Stimulated activated naive CD8-positive, alpha-beta T cell treated with anti-CD3 and anti-CD28 coated beads, Interleukin-15, Interleukin-2, amounts not matched to agents 100 ng/mL and 50 ng/mL, for 24 hours (primary cell): Measurements from ENCODE around the gene USP13.

ENCODE experiments used
- H3K27ac Mint-ChIP-seq: one replicate; pipeline ENCODE4 v1.8.0; 2021; ENCODE audit warnings: mild to moderate bottlenecking, mixed read lengths
- H3K27me3 Mint-ChIP-seq: one replicate; pipeline ENCODE4 v1.8.0; 2021; ENCODE audit warnings: mixed read lengths
- H3K36me3 Mint-ChIP-seq: one replicate; pipeline ENCODE4 v1.8.0; 2021; ENCODE audit warnings: low read depth, mixed read lengths
- H3K4me1 Mint-ChIP-seq: one replicate; pipeline ENCODE4 v1.8.0; 2021; ENCODE audit warnings: low read depth, mixed read lengths
- H3K4me3 Mint-ChIP-seq: one replicate; pipeline ENCODE4 v1.8.0; 2021; ENCODE audit warnings: mild to moderate bottlenecking, mixed read lengths
- H3K9me3 Mint-ChIP-seq: one replicate; pipeline ENCODE4 v1.8.0; 2021; ENCODE audit warnings: mixed read lengths

The USP13 gene

DNA sequence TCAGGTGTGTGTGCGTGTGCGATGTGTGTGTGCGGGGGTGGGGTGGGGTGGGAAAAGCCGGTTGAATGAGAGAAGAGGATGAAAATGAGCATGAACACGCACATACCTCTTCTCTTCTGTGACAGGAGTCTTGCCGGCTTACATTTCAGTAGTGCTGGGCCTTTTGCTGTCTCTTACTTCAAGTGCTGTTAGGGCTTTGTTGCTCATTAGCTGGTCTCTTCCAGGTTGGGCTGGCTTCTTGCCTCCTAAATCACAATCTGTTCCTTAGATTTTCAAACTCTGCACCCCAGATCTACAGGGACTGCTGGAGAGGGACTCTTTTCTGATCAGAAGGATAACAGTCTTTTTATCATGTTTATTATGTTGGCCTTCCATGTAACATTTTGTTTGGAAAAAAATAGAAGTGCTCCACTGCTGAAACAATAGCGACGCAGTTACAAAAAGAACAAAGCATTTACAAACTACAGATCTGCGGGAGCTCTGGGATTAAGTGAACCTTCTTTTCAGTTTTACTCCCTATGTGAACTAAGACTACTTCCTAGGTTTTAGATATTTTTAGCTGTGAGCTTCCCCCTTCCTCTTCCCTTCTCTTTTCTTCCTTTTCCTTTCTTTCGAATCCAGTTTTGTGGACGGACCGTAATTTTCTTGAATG, 48.5 kb downstream of the USP13 start:
- Mint-ChIP-seq H3K27ac (no peak overlapping the region), H3K4me3 (no peak overlapping the region), H3K36me3 (peaks cover 17% of the 10 kb centered on the region), H3K27me3 (no peaks in the 10 kb centered on the region), H3K4me1 (peaks cover 3% of the 10 kb centered on the region), H3K9me3 (no peaks in the 10 kb centered on the region)

DNA sequence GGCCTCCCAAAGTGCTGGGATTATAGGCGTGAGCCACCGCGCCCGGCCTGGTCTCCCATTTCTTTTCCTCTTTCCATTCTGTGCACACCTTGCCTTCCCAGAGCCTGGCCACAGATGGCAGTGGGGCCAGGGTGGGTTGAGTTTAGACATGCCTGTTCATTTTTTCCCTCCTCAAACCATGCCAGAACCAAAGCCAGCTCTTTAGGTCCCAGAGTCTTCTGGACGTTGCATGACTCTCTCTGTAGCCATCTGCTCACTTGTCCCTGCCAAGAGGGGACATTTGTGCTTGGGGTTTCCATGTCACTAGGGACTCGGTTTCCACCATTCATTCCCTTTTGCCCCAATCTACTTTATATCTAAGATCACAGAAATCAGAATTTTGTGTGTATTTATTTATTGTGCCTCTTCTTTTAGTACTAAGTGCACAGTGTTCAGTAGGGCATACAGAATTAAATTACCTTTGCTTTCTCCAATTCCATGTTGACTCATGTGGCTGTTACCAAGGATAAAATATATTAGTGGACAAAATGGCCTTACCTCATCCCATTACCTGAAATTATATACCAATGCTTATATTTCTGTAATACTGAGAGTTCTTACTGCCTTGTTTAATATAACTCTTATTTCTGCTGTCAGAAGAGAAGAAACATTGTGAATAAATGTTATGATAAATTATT, 49.6 kb downstream of the USP13 start:
- Mint-ChIP-seq H3K27me3 (no peaks in the 10 kb centered on the region), H3K4me3 (no peak overlapping the region), H3K4me1 (peaks cover 3% of the 10 kb centered on the region), H3K36me3 (peaks cover 19% of the 10 kb centered on the region), H3K27ac (no peak overlapping the region), H3K9me3 (no peaks in the 10 kb centered on the region)

GRCh38 chr3:179703816-179704215, 51.0 kb downstream of the USP13 start:
- no peaks in the 10 kb centered on the region for H3K27me3 Mint-ChIP-seq
- H3K27ac Mint-ChIP-seq, result no peak overlapping the region
- H3K9me3 Mint-ChIP-seq, result no peaks in the 10 kb centered on the region
- no peaks in the 10 kb centered on the region for H3K4me1 Mint-ChIP-seq
- no peak overlapping the region for H3K4me3 Mint-ChIP-seq
- peaks cover 29% of the 10 kb centered on the region for H3K36me3 Mint-ChIP-seq

DNA sequence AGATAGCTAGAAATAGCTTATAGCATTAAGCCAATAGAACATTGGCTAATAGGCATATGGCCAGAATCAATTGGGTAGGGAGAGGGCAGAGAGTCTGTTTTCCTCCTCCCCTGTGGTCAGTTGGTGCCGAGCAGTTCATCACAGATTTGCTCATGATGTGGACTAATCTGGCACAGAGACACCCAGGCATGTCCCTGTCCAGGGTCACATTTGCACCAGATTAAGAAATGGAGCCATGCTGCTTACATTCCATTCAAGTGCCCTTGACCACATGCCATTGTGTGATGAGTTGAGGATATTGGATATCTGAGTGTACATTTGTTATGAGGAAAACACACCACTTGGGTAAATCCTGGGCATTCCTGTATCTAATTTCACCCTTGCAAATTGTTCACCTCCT, 53.4 kb downstream of the USP13 start:
- H3K4me3 Mint-ChIP-seq, result no peak overlapping the region
- H3K4me1 Mint-ChIP-seq, result no peaks in the 10 kb centered on the region
- H3K27ac Mint-ChIP-seq, result no peak overlapping the region
- no peaks in the 10 kb centered on the region for H3K27me3 Mint-ChIP-seq
- H3K9me3 Mint-ChIP-seq, result no peaks in the 10 kb centered on the region
- H3K36me3 Mint-ChIP-seq, result peaks cover 40% of the 10 kb centered on the region

DNA sequence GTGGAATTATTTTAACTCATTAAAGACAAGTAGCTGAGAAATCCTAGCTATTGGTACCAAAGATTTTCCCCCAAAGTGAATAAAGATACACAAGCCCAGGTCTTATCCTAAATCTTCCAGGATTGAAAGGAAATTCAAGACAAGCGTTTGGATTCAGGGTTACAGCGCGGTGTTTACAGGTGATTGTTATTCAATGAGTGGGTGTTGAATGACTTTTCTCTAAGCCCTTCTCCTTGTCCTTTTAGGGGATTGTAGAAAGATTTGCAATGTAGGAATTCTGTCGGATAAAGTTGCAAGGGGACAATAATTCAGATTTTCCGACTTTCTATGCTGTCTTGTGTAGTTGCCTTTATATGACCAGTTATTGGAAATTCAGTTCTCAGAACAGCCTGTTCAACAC, 57.2 kb downstream of the USP13 start:
- no peak overlapping the region for H3K4me3 Mint-ChIP-seq
- no peaks in the 10 kb centered on the region for H3K27me3 Mint-ChIP-seq
- no peaks in the 10 kb centered on the region for H3K4me1 Mint-ChIP-seq
- no peak overlapping the region for H3K27ac Mint-ChIP-seq
- H3K36me3 Mint-ChIP-seq, result peaks cover 32% of the 10 kb centered on the region
- no peaks in the 10 kb centered on the region for H3K9me3 Mint-ChIP-seq

DNA sequence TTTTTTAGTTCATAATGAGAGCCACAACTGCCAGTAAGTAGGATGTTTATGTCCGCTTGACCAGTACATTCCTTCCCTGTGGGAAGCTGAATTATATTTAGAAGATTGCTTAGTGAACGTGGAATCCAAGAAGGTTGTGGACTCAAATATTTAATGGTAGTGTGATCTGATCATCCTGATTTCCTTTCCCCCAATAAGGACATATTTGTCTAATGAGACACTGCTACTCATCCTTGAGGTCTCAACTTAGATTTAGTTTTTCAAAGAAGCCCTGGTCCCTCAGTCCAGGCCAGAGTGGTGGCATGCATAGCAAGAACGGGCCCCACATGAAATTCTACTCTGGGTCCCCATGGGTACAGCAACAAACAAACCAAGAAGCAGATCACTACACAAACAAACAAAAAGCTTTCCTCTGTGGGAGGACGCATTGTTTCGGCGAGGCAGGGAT, 60.8 kb downstream of the USP13 start:
- Mint-ChIP-seq H3K27ac (no peak overlapping the region), H3K9me3 (no peaks in the 10 kb centered on the region), H3K27me3 (no peaks in the 10 kb centered on the region), H3K4me1 (no peaks in the 10 kb centered on the region), H3K4me3 (no peak overlapping the region), H3K36me3 (peaks cover 21% of the 10 kb centered on the region)

GRCh38 chr3:179715582-179715981, 62.7 kb downstream of the USP13 start:
- Mint-ChIP-seq H3K27ac (no peak overlapping the region), H3K36me3 (peaks cover 6% of the 10 kb centered on the region)

DNA sequence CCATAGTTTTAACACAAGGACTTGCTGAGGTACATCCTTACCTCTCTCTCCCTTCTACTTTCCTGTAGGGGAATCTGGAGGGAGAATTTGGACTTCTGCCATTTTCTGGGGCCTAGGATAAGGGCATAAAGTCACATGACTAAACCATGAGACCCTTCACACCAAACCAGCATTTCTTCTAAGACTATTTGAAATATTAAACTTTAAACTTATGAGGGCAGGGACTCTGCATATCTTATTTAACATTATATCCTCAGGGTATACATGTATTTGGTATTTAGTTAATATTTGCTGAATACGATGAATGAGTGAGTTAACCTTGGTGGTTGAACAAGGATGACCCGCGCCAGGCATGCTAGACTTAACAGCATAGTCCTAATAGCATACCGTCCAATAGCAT, 63.4 kb downstream of the USP13 start:
- no peaks in the 10 kb centered on the region for H3K27me3 Mint-ChIP-seq

More at GRCh38 chr3:179715582-179715981, 62.7 kb downstream of the USP13 start:
- Mint-ChIP-seq H3K27me3 (no peaks in the 10 kb centered on the region), H3K4me3 (no peak overlapping the region), H3K4me1 (no peaks in the 10 kb centered on the region), H3K9me3 (no peaks in the 10 kb centered on the region)

GRCh38 chr3:179716811-179717210, 64.0 kb downstream of the USP13 start:
- Mint-ChIP-seq H3K36me3 (peaks cover 11% of the 10 kb centered on the region), H3K4me3 (no peak overlapping the region), H3K27ac (no peak overlapping the region), H3K4me1 (no peaks in the 10 kb centered on the region), H3K27me3 (no peaks in the 10 kb centered on the region), H3K9me3 (no peaks in the 10 kb centered on the region)

More for the DNA sequence above, 63.4 kb downstream of the USP13 start:
- no peaks in the 10 kb centered on the region for H3K9me3 Mint-ChIP-seq
- no peak overlapping the region for H3K27ac Mint-ChIP-seq
- peaks cover 6% of the 10 kb centered on the region for H3K36me3 Mint-ChIP-seq
- H3K4me1 Mint-ChIP-seq, result no peaks in the 10 kb centered on the region
- H3K4me3 Mint-ChIP-seq, result no peak overlapping the region

DNA sequence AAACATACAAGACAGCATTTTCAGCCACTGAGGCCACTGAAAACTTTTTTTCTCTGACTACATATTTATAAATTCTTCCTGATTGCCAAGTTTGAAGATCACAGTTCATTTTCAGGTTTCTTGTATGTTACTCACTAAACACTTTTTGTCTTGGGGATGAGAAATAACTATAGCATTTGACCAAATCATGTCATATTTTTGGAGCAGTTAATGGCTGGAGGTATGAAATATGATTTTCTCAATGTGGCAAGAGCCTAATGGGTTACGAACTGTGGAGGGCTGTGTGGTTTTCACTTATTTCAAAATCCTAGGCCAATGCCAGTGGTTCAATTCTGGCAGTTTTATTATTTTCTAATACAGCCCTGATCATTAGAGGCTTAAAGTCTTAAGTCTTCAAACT, 64.4 kb downstream of the USP13 start:
- H3K36me3 Mint-ChIP-seq, result peaks cover 13% of the 10 kb centered on the region
- no peaks in the 10 kb centered on the region for H3K27me3 Mint-ChIP-seq
- no peak overlapping the region for H3K27ac Mint-ChIP-seq
- no peaks in the 10 kb centered on the region for H3K4me1 Mint-ChIP-seq
- no peaks in the 10 kb centered on the region for H3K9me3 Mint-ChIP-seq
- H3K4me3 Mint-ChIP-seq, result no peak overlapping the region

DNA sequence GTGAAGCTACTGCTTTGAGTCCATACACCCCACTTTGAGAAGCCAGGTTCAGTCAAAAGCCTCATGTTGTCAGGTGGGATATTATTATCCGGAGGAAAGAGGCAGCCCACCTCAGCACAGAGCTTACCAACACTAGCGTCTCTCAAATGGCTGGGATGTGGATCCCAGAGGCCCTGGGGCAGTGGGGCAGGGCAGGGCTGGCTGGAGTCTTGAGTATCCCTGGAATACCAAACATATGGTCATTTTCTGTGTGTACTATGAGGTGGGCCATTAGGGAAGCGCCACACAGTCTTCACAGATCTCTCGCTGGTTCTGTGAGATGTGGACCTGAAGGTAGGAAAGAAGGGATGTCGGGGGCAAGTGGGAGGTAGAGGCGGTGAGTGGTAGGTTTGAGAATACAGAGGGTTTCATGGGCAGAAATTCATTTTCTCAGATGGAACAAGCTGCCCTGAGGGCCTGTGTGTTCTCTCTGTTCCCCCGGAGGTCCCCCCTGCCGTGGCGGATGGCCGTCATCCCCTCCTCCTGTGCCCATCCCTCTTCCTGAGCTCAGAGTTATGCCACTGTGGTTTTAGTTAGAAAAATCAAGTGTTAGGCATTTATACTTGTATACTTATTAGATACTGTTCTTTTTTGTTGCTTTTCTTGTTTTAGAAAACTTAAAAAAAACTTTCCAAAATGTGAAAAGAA, 66.4 kb downstream of the USP13 start:
- peaks cover 22% of the 10 kb centered on the region for H3K36me3 Mint-ChIP-seq
- no peaks in the 10 kb centered on the region for H3K9me3 Mint-ChIP-seq
- H3K4me1 Mint-ChIP-seq, result no peaks in the 10 kb centered on the region
- H3K27ac Mint-ChIP-seq, result no peak overlapping the region
- H3K27me3 Mint-ChIP-seq, result no peaks in the 10 kb centered on the region
- H3K4me3 Mint-ChIP-seq, result no peak overlapping the region

GRCh38 chr3:179720196-179720595, 67.4 kb downstream of the USP13 start:
- H3K27ac Mint-ChIP-seq, result no peak overlapping the region
- peaks cover 22% of the 10 kb centered on the region for H3K36me3 Mint-ChIP-seq
- H3K27me3 Mint-ChIP-seq, result no peaks in the 10 kb centered on the region
- no peaks in the 10 kb centered on the region for H3K9me3 Mint-ChIP-seq
- H3K4me1 Mint-ChIP-seq, result no peaks in the 10 kb centered on the region
- no peak overlapping the region for H3K4me3 Mint-ChIP-seq

DNA sequence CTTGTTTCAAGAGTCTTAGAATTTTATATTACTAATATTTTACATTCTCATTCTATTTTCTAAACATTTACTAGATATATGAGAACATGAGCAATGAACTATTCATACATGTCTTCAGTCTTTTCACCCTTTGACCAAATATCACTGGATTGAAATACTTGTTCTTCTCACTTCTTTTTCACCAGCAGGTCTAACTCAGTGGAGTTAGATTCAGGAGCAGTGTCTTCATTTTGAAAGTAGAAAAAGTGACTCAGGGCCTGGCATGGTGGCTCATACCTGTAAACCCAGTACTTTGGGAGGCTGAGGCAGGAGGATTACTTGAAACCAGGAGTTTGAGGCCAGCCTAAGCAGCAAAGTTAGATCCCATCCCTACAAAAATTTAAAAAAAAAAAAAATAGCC, 70.8 kb downstream of the USP13 start:
- Mint-ChIP-seq H3K27me3 (no peaks in the 10 kb centered on the region), H3K9me3 (no peaks in the 10 kb centered on the region), H3K4me1 (no peaks in the 10 kb centered on the region), H3K27ac (no peak overlapping the region), H3K4me3 (no peak overlapping the region), H3K36me3 (peaks cover 33% of the 10 kb centered on the region)

DNA sequence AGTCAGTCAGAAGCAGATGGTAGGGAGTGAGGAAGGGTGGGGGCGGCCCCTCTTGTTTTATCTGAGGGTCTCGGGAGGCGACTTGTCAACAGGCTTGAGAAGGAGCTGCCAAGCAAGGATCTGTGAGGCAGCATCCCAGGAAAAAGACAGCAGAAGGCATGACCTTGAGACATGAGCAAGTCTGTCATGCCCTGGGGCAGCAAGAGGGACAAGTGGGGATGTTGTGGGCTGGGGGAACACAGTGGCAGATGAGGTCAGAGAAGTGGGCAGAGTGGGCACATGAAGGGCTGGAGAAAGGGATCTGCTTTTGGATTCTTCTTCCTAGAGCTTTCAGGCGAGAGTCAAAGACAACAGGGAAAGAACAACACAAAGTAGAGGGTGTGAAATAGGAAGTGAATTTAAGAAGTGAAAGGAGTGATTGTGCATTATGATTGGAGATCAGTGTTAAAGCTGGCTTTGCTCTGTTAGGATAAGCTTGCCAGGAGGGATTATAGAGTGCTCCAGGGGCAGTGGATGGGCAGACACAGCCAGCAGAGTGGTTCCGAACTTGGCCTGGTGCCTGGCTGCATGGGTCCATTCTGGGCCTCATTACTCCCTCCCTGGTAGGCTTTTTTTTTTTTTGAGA, 73.3 kb downstream of the USP13 start:
- H3K36me3 Mint-ChIP-seq, result peaks cover 45% of the 10 kb centered on the region

DNA sequence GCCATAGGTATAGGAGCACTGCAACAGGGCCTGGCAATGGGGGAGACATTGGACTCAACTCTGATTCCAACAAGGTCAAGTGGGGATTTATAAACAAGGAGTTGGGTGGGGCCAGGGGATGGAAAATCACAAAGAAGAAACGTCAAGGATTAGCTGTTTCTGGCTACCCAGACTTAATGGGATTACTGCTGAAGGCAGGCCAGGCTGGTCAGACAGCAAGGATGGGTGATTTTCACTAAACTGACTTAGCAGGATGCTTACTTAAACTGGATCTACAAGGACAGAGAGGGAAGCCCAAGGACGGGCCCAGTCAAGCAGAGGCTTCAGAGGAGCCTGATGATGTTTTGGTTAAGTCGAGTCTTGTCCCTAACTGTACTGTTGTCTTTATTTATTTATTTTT, 76.2 kb downstream of the USP13 start:
- no peaks in the 10 kb centered on the region for H3K4me1 Mint-ChIP-seq
- H3K36me3 Mint-ChIP-seq, result peaks cover 40% of the 10 kb centered on the region
- no peak overlapping the region for H3K27ac Mint-ChIP-seq
- H3K9me3 Mint-ChIP-seq, result no peaks in the 10 kb centered on the region
- H3K27me3 Mint-ChIP-seq, result no peaks in the 10 kb centered on the region
- no peak overlapping the region for H3K4me3 Mint-ChIP-seq

More for the DNA sequence above, 73.3 kb downstream of the USP13 start:
- H3K4me3 Mint-ChIP-seq, result no peak overlapping the region
- H3K9me3 Mint-ChIP-seq, result no peaks in the 10 kb centered on the region
- no peaks in the 10 kb centered on the region for H3K4me1 Mint-ChIP-seq
- no peak overlapping the region for H3K27ac Mint-ChIP-seq
- no peaks in the 10 kb centered on the region for H3K27me3 Mint-ChIP-seq
